ENCODE measurements around the gene KLHL17. TPM values are rescaled to one million over a fixed set of nuclear protein-coding genes. Genes with fewer than 3 reads are reported as not detected.

KLHL17 gene
- total RNA-seq, 4 donors from 2014 or later: 3.7 to 10.8 (median 6.2) TPM

DNA sequence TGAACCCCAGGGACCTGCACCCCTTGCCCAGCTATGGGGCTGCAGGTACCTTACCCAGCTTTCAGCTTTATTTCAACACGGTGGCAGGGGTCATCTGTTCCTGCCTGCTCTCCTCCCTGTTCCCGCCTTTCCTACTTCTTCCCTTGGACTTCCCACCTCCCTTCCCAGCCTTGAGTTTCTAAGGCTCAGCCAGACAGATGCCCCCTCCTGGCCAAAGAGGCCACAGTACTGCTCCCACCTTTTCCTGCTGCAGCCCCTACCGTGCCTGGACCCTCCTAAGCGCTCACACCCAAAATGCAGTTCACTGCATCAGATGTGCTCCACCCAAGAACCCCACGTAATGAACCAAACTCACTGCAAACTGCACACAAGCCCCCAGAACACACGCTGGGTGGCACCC is 9.0 kb upstream of the KLHL17 start:
- H3K4me1 ChIP-seq: peaks cover 0 to 9% (median 0%) of the 10 kb centered on the region in 4 donors
- TF ChIP-seq POLR2A (IDR thresholded peaks at IDR 0.05; ENCODE audit: low read depth) (no peak), POLR2AphosphoS5 (IDR thresholded peaks at IDR 0.05) (no peak)
- TF ChIP-seq, protein P1, sequence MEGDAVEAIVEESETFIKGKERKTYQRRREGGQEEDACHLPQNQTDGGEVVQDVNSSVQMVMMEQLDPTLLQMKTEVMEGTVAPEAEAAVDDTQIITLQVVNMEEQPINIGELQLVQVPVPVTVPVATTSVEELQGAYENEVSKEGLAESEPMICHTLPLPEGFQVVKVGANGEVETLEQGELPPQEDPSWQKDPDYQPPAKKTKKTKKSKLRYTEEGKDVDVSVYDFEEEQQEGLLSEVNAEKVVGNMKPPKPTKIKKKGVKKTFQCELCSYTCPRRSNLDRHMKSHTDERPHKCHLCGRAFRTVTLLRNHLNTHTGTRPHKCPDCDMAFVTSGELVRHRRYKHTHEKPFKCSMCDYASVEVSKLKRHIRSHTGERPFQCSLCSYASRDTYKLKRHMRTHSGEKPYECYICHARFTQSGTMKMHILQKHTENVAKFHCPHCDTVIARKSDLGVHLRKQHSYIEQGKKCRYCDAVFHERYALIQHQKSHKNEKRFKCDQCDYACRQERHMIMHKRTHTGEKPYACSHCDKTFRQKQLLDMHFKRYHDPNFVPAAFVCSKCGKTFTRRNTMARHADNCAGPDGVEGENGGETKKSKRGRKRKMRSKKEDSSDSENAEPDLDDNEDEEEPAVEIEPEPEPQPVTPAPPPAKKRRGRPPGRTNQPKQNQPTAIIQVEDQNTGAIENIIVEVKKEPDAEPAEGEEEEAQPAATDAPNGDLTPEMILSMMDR (IDR thresholded peaks at IDR 0.05): no peak
- peaks cover 75 to 100% (median 100%) of the 10 kb centered on the region in 4 donors for H3K36me3 ChIP-seq
- no peak overlapping the region for H3K27ac ChIP-seq (replicated peaks in 1 of 4)
- H3K9me3 ChIP-seq: no peaks in the 10 kb centered on the region
- no peaks in the 10 kb centered on the region for H3K27me3 ChIP-seq
- no peak overlapping the region for H3K4me3 ChIP-seq
- intact Hi-C loops (cut with DNase I): no loop called here
- no peak for DNase-seq (ENCODE audit: extremely low spot score)
- WGBS: 71% methylated on average over 6 of the region's 6 CpGs

DNA sequence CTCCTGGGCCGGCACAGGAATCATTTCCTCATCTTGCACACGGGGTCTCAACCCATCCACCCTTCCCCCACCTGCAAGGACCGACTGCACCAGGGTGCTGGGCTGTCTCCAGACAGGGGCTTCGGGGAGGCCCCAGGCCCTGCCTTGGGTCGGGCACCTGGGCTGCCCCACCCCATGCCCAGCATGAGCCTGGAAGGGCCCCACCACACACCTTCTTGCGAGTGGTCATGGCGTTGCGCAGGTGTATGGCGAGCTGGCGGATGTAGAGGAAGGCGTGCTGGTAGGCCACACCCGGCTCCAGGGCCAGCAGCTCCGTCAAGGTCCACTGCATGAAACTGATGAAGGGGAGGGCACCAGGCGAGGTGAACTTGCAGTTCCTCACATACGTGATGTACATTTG is 8.2 kb upstream of the KLHL17 start:
- Histone ChIP-seq H3K9me3 (no peaks in the 10 kb centered on the region), H3K36me3 (peaks cover 75 to 100% (median 99%) of the 10 kb centered on the region in 4 donors), H3K27ac (replicated peaks in 1 of 4) (no peak overlapping the region), H3K27me3 (no peaks in the 10 kb centered on the region), H3K4me1 (peaks cover 3 to 17% (median 8%) of the 10 kb centered on the region in 4 donors), H3K4me3 (no peak overlapping the region)
- DNase-seq (ENCODE audit: extremely low spot score): no peak
- intact Hi-C loops (cut with DNase I): no loop called here
- TF ChIP-seq EP300 (IDR thresholded peaks at IDR 0.05) (no peak), POLR2A (IDR thresholded peaks at IDR 0.05; ENCODE audit: low read depth) (no peak), POLR2AphosphoS5 (IDR thresholded peaks at IDR 0.05) (no peak)
- TF ChIP-seq, protein P1 (IDR thresholded peaks at IDR 0.05): no peak
- WGBS: 94% methylated on average over 7 of the region's 15 CpGs

DNA sequence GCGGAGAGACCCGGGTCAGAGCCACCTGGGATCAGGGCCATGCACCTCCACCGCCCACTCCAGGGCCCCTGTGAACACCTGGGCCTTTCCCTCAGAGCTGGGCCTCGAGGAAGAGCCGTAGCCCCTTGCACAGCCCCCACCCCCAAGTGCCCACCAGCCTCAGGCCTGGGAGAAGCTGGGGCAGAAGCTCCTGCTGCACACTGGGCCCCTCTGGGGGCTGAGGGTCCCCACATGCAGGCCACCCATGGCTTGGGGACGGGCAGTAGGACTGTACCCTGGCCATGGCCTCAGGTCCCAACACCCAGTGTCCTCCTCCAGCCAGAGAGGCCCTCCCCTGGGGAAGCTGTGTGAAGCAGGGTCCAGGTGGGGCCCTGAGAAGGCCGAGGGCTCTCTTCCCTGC is 7.8 kb upstream of the KLHL17 start:
- Histone ChIP-seq H3K4me3 (no peak overlapping the region), H3K27me3 (no peaks in the 10 kb centered on the region), H3K27ac (replicated peaks in 1 of 4) (no peak overlapping the region), H3K9me3 (no peaks in the 10 kb centered on the region), H3K36me3 (peaks cover 71 to 97% (median 95%) of the 10 kb centered on the region in 4 donors), H3K4me1 (peaks cover 7 to 21% (median 12%) of the 10 kb centered on the region in 4 donors)
- intact Hi-C loops (cut with DNase I): no loop called here
- WGBS: 89% methylated on average over 5 of the region's 7 CpGs
- TF ChIP-seq POLR2AphosphoS5 (IDR thresholded peaks at IDR 0.05) (no peak), POLR2A (IDR thresholded peaks at IDR 0.05; ENCODE audit: low read depth) (no peak), EP300 (IDR thresholded peaks at IDR 0.05) (no peak)
- TF ChIP-seq, protein P1 (IDR thresholded peaks at IDR 0.05): no peak
- DNase-seq (ENCODE audit: extremely low spot score): no peak

DNA sequence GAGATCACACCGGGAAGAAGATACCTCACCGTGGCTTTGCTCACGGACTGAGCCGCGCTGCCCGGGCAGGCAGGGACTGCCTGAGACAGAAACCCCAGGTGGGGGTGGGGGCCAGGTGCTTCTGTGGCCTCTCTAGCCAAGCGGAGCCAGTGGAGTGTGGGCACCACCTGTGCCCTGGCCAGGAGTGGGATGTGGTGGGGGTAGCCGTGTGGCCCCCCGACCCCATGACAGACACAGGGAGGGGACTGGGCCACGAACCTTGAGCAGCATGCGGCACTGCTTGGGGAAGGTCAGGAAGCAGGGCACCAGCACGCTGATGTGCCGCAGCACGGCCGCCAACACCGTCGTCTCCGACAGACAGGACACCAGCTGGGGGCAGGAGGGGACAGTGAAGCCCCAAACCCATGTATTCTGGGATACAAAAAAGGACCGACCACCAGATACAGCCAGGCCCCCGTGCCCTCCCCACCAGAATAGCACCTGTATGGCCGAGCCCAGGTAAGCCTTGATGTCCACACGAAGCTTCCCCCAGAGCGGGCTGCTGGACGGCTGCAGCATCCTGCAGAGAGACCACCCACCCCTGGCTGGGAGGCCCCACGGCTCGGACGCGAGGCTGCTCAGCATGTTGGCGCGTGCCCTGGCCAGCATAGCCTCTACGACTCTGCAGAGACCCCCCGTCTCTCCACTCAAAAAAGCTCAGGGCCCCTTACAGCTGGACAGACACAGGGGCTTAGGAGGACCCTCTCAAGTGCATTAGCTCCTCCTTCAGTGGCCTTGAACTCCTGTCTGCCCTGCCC is 6.7 kb upstream of the KLHL17 start:
- H3K36me3 ChIP-seq: peaks cover 60 to 86% (median 84%) of the 10 kb centered on the region in 4 donors
- intact Hi-C loops (cut with DNase I): no loop called here
- no peak for DNase-seq (ENCODE audit: extremely low spot score)
- WGBS: 85% methylated on average over 21 of the region's 32 CpGs
- no peaks in the 10 kb centered on the region for H3K27me3 ChIP-seq
- TF ChIP-seq, protein P1 (IDR thresholded peaks at IDR 0.05): no peak
- TF ChIP-seq POLR2A (IDR thresholded peaks at IDR 0.05; ENCODE audit: low read depth) (no peak), EP300 (IDR thresholded peaks at IDR 0.05) (no peak), POLR2AphosphoS5 (IDR thresholded peaks at IDR 0.05) (no peak)
- H3K27ac ChIP-seq (replicated peaks in 1 of 4): no peak overlapping the region
- no peaks in the 10 kb centered on the region for H3K9me3 ChIP-seq
- H3K4me1 ChIP-seq: peaks cover 16 to 33% (median 23%) of the 10 kb centered on the region in 4 donors
- no peak overlapping the region for H3K4me3 ChIP-seq
